NT2/D1 (cell line): ENCODE measurements around the gene PRDM7.

ENCODE experiments used
- YY1 ChIP-seq: IDR thresholded peaks from 2 replicates; pipeline ENCODE4 v1.6.1; 2011; ENCODE audit not compliant: insufficient read length, insufficient read depth
- ZNF274 ChIP-seq: IDR thresholded peaks from 2 replicates; pipeline ENCODE4 v1.6.1; 2011; ENCODE audit warnings: mild to moderate bottlenecking, low read depth, low read length

DNA sequence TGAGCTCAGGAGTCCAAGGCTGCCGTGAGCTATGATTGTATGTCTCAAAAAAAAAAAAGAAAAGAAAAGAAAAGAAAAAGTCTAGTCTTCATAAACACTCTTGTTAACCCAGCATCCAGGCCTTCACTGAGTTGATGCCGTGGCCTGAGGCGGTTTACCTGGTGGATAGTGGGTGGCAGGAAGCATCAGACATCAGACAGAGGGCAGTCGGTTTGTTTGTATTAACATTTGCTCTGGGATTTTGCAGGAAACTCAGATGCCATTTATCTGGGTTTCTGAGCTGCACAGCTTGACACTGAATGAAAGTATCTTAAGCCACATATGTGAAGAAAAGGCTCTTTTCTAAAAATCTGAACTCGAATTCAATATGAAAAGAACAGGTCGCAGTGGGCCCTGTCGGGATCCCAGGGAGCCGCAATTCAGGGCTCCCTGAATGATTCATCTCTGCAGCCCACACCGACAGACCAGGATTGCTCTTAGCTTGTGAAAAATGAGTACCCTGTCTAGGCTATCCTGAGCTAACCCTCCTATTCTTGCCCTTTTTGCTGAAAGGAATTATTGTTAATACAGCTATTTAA lies 56.8 kb downstream of the PRDM7 start:
- TF ChIP-seq YY1 = no peak
- no peak for TF ChIP-seq ZNF274
